GDM1 (cell line): ENCODE measurements around the gene HOMER1.

ENCODE experiments used
- DNase-seq: peaks from one replicate; lab custom pipeline; 2025; lab: John Stamatoyannopoulos, UW

Gene HOMER1

GRCh38 chr5:79513704-79514390 lies at the start of gene HOMER1:
TSS of gene HOMER1 (minus strand) at chr5:79514134. CDS start at chr5:79512774, 1,360 bp downstream.
- DNase-seq, result peak; percentile 58

DNA sequence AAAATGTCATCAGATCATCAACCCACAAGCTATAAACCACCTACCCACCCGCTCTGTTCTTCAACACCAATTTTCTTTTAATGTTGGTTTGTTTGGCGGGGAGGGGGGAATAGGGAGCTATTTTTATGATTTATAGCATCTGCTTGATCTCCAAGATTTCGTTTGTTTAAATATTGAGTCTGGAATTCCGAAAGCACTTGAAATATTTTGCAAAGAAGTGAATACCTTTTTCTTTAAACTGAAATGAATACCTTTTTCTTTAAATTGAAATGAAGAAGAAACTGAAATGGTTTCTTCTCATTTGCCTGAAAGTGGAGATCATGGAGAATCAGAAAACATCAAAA lies 49.3 kb upstream of the HOMER1 start:
- no peak for DNase-seq

DNA sequence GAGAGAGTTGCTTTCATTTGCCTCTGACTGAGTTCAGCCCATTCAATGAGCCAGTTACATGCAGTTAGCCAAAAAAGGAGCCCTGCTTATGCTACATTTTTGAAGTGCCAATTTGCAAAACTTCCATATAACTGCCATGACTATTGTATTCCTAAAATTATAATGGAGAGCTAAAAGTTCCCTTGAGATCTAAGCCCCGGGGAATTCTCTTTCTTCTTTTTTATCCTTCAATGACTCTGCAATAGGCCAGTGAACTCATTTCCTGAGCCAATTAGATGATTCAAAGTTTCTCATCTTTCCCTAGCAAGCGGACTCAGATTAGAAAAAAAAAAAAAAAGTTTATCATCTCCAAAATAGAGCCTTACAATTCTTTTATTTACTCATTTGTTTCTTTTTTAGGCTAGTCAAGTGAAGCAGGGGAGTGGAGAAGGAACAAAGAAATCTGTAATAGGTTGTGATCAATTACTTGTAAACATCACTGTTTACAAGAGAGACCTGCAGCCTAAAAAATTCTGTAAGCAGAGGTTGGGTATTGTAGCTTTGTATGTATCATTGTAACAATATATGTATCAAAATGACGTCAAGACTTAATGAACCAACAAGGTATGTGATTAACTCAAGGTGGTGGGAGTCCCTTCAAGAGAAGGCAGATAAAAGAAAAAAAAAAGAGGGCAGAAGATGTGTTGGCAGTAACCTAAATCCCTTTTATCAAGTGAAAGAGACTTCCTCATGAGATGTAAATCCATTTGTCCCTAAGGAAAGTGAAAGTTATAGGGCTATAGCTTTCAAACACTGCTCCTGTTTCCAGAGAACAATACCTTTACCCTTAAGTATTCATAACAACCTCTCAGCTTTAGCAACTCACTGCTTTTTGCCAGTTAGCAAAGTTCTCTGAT lies 48.7 kb upstream of the HOMER1 start:
- no peak for DNase-seq

DNA sequence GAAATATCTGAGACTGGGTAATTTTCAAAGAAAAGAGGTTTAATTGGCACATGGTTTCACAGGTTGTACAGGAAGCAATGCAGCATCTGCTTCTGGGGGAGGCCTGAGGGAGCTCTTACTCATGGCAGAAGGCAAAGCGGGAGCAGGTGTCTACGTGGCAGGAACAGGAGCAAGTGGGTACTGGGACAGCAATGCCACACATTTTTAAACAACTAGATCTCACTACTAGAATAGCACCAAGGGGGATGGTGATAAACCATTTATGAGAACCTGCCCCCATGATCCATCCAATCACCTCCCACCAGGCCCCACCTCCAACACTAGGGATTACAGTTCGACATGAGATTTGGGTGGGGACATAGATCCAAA lies 47.6 kb upstream of the HOMER1 start:
- no peak for DNase-seq

DNA sequence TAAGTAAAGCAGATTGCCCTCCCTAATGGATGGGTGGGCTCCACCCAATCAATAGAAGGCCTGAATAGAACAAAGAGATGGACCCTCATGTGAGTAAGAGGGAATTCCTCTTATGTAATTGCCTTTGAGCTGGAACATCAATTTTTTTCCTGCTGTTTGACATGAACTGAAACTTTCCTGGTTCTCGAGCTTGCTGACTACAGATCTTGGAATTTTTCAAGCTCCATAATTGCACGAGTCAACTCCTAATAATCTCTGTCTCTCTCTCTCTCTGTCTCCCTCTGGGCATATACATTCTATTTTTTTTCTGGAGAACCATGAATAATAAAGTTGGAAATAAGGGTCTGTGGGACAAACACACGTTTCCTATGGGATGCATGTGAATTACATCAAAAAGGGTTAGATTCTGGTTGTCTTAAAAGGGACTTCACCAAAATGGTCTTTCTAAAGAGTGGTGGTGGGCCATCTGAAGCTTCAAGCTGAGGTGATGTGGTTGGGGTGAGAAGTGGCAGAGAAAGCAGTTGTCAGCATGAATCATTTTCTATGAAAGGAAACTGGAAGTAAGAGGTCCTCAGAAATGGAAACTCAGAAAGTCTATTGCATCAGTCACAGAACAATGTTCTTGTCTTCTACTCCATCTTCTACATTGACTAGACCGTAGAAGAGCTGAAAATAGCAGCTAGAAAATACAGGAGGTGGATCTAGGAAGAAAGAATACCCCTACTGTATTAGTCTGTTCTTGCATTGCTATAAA lies 47.0 kb upstream of the HOMER1 start:
- DNase-seq, result no peak

- DNase-seq, result no peak
These were observed 41.5 kb upstream of the HOMER1 start for GRCh38 chr5:79555418-79555817.

- DNase-seq, result peak; percentile 44
These were observed 39.0 kb upstream of the HOMER1 start for GRCh38 chr5:79552984-79553383.

DNA sequence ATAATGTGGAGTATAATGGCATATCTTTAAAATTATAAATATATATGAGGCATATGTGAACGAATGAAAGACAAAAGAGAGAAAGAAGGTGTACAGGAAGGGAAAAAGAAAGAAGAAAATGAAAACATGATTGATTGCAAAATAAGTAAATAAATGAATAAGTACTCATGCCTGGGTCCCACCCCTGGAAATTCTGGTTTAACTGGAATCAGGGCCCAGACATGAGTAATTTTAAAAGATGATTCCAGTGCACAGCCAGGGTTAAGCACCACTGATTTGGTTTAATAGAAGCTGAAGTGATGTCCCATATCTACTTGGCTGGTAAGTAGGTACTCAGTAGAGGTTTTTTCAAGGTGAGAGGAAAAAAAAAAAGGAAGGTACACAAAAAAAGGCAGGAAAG lies 34.0 kb upstream of the HOMER1 start:
- no peak for DNase-seq

GRCh38 chr5:79547429-79547822 lies 33.5 kb upstream of the HOMER1 start:
- DNase-seq, result no peak

GRCh38 chr5:79546782-79547428 lies 33.0 kb upstream of the HOMER1 start:
- DNase-seq, result no peak

DNA sequence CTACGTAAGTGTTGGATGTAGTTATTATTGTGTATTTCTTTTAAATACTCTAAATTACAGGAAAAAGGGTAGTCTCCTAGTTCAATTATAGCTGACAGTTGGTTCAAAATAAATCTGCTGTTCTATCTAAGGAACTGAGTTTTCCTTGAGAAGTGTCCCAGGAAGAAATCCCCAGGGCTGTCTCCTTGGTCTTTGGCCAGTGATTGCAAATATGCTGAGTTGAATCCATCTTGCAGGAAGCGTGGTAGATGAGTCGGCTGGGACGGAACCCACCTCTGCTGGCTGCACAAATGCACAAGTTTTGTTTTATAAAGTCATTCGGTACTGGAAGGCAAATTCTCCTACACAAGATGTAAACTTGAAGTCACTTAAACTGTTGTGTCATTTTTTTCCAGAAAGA lies 30.2 kb upstream of the HOMER1 start:
- DNase-seq, result no peak

GRCh38 chr5:79540939-79541338 lies 27.0 kb upstream of the HOMER1 start:
- no peak for DNase-seq

- DNase-seq, result no peak
These were observed 22.4 kb upstream of the HOMER1 start for GRCh38 chr5:79536193-79536906.

DNA sequence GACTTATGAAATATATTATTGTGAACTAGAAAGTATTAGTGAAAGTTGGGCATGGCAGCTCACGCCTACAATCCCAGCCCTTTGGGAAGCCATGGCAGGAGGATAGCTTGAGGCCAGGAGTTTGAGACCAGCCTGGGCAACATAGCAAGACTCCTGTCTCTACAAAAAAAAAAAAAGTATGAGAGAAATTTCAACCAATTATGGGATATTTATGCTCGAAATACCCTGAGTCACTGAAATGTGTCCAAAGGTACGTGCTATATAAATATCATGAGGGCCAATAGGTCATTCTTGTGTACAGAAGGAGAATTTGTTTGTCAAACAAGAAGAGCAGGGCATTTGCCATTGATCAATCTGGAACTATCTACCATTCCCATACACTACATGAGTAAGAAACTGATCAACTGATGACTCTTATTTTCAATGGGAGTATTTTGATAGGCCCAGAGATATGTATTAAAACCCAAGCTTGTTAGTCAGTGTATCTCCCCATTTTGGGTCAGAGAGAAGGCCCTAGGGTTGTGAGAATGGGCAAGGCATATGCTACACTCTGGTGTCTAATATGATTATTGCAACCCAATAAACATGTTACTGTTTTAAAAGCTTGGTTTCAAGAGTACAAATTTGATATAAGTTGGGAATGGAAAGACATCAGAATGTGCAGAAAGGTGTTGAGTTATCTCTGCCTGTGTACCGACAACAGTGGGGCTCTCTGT lies 21.7 kb upstream of the HOMER1 start:
- no peak for DNase-seq

GRCh38 chr5:79529110-79529509 lies 15.2 kb upstream of the HOMER1 start:
- no peak for DNase-seq

DNA sequence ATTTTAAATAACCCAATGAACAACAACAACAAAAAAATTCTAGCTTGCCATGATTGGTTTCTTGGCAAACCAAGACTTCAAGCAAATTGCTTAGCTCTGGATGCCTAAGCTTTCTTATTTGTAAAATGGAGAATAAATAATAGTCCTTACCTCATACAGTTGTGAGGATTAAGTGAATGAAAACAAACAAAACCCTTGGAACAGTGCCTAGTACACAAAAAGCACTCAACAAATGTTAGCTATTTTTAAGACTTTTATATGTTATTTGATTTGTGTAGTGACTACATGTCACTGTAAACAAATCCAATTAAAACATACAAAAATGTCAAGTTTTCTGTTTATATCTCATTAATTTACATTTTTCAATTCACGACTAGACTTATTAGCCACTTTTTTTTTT lies 13.5 kb upstream of the HOMER1 start:
- DNase-seq, result no peak

GRCh38 chr5:79526928-79527327 lies 13.0 kb upstream of the HOMER1 start:
- DNase-seq, result no peak

DNA sequence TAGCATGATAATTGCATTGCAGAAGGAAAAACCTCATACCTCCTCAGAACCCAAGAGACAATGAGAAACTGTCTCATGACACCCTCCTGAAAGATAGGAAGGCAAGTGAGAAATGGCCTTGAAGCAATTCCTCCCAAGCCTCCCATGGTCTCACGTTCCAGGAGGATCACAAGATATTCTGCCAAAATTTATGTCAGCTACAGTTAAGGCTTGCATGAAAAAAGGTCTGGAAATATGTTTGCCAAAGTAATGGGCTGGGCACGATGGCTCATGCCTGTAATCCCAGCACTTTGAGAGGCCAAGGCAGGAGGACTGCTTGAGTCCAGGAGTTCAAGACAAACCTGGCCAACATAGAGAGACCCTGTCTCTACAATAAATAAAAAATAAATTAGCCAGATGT lies 12.6 kb upstream of the HOMER1 start:
- no peak for DNase-seq

GRCh38 chr5:79521156-79521555 lies 7.2 kb upstream of the HOMER1 start:
- no peak for DNase-seq

GRCh38 chr5:79518718-79519117 lies 4.8 kb upstream of the HOMER1 start:
- DNase-seq, result no peak

- DNase-seq, result no peak
These were observed 3.7 kb upstream of the HOMER1 start for GRCh38 chr5:79517601-79518000.
